ENCODE data around the gene DROSHA.

The DROSHA gene

DNA sequence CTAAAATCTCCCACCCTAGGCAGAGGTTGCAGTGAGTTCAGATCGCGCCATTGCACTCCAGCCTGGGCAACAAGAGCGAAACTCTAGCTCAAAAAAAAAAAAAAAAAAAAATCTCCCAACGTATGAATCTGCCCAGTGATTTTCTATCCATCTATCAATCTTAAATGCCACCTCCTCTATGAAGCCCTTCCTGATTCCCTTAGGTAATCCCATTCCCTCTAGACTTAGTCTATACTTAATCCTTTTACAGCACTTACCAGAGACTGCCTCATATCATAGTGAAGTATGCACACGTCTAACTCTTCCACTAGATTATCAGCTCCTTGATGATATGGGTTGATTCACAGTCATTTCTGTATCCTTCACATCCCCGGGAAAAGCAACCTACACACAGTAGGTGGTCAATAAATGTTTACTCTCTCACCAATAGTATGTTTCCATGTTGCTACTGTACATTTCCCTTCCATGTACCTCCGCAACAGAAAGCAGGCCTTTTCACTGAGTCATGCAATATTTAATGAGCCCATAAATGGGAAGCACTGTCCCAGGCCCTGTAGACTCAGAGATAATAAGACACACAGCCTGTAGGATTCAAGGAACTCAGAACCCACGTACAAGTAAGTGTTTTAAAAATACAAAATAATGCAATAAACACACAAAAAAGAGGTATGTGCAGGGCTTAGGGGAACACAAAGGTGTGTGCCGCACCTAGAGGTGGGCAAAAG is 1.2 kb downstream of the DROSHA start:
- DNase-seq, result no peak

DNA sequence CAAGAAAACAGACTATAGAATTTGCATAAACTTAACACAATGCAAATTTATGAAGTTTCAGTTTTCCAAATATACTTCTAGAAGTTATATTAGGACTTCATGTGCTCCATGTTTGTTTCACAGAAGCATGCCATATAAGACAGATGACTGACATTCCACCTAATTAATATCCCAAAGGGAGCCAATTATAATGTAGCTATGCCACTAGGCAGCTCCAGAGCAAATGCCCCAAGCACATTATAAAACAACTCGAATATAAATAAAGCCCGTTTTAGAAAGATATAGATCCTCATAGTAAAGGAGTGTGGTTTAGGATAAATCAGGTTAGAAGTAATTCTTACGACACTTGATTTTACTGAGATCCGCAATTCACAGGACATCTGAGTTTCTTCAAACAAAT is 8.9 kb downstream of the DROSHA start:
- no peak for DNase-seq

DNA sequence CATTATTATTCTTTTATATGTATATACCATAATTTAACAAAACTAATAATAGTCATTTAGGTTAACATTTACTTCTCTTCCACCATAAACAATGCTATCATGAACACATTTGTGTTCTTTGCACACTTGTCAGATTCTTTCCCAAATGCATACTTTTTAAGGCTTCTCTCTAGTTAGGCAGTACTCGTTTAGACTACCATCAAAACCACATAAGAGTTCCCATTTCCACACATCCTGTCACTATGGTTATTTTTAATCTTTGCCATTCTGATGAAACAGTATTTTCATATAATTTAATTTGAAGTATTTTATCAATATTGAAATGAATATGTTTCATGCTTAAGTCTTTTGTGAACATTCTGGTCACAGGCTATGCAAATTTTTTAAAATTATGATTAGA is 15.1 kb downstream of the DROSHA start:
- no peak for DNase-seq

DNA sequence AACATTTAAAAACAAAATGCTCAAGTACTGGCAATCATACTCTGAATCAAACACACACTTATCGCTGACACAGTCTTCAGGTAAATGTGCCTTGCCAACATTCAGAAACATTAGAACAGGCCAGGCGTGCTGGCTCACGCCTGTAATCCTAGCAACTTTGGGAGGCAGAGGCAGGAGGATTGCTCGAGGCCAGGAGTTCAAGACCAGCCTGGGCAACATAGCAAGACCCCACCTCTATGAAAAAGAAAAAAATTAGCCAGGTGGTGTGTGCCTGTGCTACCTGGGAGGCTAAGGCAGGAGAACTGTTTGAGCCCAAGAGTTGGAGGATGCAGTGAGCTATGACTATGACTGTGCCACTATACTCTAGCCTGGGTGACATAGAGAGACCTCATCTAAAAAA is 20.6 kb downstream of the DROSHA start:
- DNase-seq, result no peak

DNA sequence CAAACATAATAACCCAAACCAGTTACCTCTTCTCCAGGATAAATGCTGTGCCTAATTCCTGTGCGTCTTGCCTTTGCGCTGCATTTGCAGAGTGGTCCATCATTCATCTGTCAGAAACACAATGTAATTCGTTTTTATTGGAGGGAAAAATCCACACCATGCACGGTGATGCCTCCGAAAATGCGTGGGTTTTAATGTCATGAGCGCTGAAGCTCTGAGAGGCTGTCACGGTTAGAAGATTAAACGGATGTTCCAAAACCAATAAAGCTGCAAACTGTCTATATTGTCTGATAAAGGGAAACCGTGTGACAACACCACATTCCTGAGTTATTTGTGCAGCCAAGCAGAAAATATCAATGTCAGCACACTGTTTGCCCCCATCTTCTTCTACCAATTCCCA is 27.4 kb downstream of the DROSHA start:
- no peak for DNase-seq

DNA sequence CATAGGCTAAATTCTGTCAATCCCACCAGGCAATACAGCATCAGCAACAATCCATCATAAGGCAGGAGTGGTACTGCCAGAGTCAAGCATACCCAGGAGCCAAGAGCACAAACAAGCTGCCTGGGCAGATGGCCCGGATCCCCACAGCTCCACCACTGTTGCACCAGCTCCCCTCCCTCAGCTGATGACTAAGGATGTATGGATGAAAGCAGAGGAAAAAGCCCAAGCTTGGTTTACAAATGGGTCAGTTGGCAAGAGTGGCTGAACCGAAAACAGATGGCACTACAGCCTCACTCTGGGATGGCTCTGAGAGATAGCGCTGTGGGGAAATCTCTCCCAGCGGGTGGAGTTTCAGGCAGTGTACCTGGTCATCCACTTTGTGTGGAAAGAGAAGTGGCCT is 29.4 kb downstream of the DROSHA start:
- no peak for DNase-seq

DNA sequence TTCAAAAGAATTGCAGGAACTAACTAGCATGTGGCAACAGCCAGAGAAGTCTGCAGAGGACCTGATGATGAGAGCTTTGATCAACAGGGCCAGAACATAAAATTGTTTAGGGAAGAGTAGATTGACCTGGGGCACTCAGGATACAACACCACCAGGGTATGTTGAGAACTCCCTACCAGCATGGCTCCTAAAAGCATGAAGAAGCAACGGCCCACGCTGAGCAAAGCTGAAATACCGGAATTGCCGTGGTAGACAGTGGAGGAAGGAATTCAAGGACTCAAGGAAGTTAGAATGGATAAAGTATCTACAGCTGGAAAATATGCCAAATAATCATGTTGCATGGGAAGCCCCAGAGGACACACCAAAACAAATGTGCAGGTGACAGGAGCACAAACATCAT is 31.6 kb downstream of the DROSHA start:
- no peak for DNase-seq

DNA sequence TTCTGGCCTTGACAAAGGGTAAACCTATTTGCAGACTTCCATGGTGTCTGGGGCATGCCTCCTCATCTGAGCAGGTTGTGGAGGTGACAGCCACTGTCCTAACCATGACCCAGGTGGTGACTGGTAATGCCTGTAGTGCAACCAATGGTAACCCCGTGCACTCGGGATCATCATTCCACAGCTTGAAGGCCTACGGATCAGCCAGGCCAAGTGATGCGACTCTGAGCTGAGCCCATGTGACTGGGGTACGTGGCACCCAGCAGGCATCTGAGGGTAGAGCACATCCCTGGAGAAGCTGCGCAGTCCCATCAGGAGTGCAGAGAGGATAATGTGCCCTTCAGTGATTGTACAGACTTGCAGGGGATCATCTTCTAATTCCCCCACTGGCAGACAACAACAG is 35.0 kb downstream of the DROSHA start:
- no peak for DNase-seq

DNA sequence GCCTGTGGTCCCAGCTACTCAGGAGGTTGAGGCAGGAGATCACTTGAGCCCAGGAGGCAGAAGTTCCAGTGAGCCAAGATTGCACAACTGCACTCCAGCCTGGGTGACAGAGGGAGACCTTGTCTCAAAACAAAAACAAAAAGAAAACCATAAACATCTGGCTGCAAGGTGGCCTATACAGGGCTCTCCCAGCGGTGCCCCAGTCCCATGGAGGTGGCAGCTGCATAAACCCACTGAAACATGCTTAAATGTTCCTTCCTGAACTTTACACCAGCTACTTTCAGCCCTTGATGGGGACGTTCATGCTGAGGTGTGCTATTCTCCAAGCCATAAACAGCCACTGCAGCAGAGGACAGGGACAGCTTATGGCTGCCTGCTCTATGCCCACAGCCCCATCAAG is 35.6 kb downstream of the DROSHA start:
- no peak for DNase-seq

DNA sequence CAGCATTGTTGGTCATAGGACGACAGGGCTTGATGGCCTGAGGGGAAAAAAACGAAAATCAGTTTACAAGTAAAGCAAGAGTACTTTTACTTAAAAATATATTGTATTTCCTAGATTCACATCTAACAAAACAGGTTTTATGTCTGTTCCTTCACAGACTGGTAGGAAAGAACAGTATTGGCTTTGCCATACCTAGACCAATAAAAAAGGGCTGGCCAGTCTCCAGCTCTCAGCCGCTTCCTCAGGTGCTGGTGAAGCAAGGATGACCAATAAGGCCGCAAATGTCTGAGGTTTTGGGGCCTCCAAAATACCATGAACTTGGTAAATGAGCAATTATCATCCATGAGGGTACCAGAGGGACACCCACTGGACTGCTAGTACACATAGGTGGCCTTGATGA is 36.6 kb downstream of the DROSHA start:
- no peak for DNase-seq

DNA sequence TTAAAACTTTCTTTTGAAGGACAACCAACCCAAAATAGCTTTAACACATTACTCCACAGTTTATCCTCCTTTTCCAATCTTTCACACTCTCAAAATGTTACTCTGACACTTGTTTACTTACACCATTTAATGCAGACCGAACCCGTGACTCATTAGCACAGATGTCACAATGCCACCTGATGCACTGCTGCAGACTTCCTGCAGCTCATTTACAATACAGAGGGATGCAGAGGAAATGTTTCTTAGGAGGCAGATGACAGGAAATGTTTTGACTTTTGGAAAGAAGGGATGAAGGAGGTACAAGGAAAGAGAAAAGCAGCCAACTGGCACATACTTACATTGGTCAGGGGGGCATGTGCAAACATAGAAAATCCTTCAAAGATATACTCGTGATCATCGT is 39.0 kb downstream of the DROSHA start:
- peak; percentile 21 to 77 for DNase-seq

DNA sequence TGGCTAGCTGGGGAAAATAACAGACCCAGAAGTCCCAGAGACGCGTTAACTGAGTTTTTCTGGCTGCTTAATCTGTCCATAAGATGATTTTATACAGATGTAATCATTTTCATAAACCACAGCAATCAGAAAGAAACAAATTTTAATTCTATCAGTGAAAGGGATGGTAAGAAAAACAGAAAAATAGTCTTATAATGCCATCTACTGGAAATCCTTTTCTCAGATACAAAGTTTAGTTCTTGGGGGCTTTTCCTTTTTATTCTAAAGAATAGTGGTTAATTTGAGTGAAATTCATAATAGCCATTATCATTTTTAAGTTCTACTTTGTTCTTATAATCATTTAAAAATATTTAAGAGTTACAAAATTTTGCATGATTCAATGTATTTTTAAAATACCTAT is 44.4 kb downstream of the DROSHA start:
- DNase-seq, result no peak

DNA sequence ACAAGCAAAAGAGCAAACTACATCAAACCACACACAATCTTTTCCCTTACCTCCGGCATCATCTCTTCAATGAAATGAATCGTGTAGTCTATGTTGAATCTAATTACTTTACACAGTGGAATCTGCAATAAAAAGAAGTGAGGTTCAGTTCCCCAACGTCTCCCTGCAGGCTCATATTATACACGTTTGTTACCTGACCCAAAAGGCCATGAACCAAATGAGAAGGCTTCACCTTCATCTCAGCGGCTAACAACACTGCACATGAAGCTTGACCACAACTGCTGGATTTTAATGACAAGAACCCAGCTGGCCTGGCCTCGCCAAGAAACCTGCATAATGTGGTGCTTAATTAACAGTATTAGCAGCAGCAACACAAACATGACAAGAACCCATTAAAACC is 45.5 kb downstream of the DROSHA start:
- no peak for DNase-seq

DNA sequence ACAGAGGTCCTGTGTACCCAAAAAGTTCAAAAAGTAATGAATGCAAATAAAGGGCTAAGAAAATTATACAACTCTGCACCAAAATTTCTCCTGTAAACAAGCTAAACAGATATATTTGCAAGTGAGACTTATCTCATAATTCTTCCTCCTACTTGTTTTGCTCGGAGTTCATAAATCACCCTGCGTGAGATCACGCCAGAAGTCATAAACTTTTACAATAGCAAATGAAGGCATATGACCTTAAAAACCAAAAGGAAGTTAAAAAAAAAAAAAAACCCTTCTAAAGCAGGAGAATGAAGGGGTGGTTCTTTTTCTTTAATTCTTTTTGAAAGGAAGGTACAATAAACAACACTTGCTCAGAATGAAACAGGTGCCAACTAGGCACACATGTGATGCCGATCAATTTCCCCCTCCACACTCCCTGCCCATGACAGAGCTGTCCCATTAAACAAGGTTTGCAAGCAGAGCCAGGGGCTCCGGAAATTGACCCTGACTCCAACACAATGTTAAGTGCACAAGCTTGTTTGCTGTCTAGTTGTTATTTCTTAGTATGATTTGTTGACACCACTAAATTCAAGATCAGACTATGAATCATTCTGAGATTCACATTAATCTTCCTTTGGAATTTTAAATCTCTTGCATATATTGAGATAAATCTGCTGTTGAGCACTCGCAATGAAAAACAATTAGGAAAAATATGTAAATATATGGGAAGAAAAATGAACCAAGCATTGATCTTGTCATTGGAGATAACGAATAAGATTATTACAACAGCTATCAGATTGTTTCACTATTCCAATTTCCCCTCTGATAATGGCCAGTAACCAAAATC is 46.3 kb downstream of the DROSHA start:
- peak in 1 of 2 experiments; percentile 21 for DNase-seq

DNA sequence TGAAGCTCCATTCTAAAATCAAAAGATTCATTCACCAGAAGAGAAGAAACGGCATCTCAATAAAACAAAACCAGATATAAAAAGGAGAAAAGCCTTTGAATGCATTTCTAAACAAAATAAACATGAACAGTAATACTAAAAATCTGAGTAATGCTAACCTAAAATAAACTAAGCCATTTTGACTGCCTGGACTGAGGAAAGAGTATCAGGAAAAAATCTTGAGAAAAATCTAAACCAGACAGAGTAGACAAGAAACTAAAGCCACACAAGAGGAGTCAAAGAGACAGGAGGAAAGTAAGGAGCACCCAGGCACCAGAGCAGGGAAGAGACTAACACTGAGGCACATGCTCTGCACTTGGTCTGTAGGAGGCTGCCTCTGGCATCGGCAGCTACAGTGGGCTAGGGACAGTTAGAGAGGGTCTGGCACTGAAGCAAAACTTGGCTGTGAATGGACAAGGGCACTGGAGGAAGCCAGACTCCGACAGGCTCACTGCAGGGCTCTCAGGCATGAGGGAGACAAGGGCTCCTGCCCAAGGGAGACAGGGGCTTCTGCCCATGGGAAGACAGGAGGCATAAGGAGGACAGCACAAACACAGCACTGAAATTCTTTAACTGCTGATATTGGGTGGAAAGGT is 50.2 kb downstream of the DROSHA start:
- DNase-seq, result no peak

DNA sequence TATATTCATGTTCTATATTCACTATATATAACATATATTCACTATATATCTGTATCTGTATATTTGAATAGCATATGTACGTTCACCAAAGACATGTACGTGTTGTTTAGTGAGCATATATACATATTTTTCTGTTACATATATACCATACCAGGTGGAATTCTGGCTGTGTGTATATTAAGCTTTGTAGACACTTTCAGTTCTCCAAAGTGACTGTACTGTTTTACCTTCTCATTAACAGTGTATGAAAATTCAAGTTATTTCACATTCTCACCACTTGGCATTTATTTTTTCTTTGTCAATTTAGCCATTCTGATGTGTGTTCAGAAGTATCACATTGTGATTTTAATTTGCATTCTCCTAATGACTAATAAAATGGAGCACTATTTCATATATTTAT is 52.2 kb downstream of the DROSHA start:
- no peak for DNase-seq

DNA sequence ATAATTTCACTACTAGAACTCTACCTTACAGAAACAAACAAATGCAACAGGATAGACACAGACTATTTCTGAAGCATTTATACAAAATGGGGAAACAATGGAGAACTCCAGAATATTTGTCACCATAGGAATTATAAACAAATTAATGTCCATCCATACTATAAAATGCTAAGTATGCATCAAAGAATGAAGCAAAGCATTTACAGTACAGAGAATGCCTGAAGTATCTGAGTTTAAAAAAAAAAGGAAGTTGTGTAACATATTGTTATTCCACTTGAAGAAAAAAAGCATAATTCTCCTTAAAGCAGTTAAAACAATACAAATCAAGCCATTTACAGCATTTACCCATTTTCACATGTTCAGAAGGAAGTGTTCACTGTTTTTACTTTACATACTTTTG is 53.0 kb downstream of the DROSHA start:
- DNase-seq, result no peak

DNA sequence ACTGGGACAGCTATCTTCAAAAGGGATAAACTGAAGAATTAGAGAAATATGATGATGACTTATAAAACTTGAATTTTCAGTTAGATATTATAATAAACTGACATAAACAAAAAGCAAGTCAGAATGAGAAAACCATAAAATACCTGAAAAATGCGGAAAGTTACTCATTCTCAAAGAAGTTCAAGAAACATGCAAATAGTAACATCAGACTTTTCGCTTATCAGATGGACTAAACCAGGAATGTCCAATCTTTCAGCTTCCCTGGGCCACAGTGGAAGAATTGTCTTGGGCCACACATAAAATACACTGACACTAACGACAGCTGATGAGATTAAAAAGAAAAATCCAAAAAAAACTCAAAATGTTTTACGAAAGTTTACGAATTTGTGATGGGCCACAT is 53.9 kb downstream of the DROSHA start:
- no peak for DNase-seq

DNA sequence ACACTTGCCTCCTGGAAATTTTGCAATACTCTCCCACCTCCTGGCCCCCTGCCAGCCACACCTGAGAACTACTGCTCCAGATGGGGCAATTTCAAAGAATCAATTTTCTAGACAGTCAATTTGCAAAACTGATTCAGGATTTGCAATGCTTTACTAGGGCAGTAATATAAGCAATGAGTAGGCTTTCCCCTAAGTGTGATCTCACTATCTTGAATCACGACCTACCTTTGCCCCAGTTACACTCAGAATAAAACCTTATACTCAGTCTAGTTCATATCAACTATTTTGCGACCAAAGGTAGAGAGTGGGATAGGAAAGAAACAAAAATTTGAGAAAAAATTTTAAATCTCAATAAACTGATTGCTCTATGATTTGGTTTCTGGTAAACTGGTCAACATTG is 54.4 kb downstream of the DROSHA start:
- no peak for DNase-seq

DNA sequence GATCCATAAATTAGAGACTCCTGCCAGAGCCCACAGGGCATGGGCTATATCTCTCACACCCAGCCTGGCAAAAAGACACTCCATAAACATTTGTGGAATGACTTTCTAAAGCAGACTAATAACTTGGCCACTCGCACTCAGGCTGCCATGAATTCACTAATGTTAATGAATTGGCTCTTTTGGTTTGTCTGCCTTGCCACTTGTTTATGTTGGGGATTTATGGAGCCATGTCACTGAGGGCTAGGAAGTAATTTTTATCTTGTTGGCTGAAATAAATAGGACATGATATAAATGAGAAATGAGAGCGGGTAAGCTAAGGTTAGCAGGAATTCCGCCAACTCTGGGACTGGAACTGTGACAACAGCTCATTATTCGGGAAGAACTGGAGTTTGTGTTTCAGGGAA is 55.2 kb downstream of the DROSHA start:
- DNase-seq, result no peak

DNA sequence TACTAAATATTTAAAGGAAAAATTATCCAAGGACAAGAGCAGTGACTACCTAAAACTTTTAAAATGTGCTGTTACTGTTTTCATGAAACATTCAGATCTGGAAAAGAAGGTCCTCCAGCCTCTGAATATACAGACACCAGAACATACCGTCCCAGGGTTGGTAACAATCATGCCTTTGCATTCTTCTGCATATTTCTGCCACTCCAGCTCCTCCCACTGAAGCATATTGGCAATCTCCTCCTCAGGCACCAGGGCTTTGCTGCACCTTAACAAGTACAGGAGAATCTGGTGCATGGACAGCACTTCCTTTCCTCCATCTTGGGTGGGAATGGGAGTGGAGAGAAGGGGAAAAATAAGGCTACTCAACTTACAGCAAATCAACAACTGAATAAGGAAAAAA is 60.0 kb downstream of the DROSHA start:
- DNase-seq, result no peak

DNA sequence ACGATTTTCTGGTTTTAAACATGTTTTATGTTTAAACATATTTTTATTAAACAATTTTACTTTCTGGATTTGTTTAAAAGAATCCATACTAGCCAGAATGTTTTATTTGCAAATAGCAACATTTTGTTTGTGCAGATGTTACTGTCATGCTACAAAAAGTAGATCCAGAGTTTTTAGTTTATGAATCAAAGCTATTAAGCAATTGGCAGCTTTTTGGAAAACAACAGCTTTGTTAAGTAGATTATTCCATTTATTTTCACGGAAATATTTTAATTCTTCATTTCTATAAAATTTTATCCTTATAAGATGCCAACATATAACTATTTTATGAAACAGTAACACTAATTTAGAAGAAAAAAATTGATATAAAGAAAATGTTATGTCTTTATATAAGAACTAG is 60.9 kb downstream of the DROSHA start:
- DNase-seq, result no peak

DNA sequence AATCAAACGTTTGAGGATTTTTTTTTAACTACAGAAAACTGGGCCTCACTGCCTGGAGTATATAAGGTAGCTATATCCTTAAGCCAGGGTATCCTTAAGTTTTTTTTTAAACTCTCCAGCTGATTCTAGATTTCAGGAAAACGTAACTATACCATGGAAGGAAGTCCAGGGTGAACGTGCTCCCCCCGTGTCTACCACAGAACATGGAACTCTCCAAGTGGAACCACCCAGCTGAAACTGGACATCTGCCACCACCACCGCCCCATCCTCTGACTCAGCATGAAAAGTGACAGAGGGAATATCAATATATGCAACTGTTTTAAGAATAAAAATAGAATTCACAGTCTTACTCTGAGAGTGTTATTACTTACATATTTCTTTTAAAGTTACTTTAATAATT is 61.3 kb downstream of the DROSHA start:
- DNase-seq, result no peak

DNA sequence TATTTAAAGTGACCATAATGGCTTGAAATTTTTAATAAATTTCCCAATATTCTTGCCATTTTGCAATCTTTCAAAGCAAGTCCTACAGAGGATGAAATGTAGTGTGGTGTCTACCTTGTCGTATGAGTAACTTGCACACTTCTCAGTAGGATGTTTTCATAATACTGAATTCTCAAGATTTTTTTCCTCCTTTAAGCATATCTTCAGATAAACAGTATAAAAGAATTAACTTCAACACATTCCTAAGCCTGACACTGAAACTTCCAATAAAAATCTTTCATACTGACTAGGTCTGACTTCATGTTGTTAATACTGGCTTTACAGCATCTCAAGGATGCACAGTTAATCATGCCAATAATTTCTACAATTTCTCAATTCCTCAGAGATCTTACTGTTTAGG is 62.0 kb downstream of the DROSHA start:
- DNase-seq, result no peak

Data from NCI-H2081 (cell line).